MM.1S (cell line): ENCODE data around the gene NQO2.

Experiments
- CTCF ChIP-seq: fragments of 300-600 bp; sonication (generic); IDR thresholded peaks from 2 replicates; pipeline ENCODE4 v1.5.1; 2016; ENCODE audit warnings: antibody characterized with exemption, low read length, mixed read lengths
- EZH2 ChIP-seq: fragments of 300-600 bp; sonication (generic); optimal IDR thresholded peaks from 2 replicates; pipeline ENCODE3; 2017; ENCODE audit warnings: low read depth, mild to moderate bottlenecking, antibody characterized with exemption, low read length, mixed read lengths
- EZH2phosphoT487 ChIP-seq: fragments of 300-600 bp; sonication (generic); IDR thresholded peaks from 2 replicates; pipeline ENCODE4 v1.6.1; 2018; ENCODE audit warnings: antibody characterized with exemption, low read length

GRCh38 chr6:2970753-2971419 lies 28.8 kb upstream of the NQO2 start:
- TF ChIP-seq CTCF (no peak), EZH2phosphoT487 (no peak), EZH2 (no peak)
